GF-D8 (cell line): ENCODE measurements around the gene PA2G4.
A peak's percentile ranks its signal among the peaks of the same experiment; 100 is the strongest.

Experiments used
- DNase-seq: peaks from one replicate; lab custom pipeline; 2025; lab: John Stamatoyannopoulos, UW

The PA2G4 gene

DNA sequence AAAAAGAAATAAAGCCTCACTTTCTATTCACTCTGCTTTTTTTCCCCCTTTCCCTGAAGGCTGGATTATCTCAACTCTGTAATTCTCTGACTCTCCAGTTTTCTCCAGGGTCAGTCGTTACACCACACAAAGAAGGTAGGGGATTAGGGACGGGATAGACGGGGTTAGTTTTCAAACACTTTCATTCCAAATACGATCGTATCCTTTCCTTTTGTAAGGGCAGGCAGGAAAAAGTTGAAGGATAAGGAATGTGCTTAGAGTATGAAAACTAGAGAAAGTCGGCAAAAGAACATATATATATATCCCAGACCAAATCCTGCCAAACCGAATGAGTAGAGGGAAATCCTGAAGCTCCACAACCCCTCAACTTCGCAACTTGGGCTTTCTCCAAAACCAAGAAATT lies 23.1 kb downstream of the PA2G4 start:
- DNase-seq: no peak

DNA sequence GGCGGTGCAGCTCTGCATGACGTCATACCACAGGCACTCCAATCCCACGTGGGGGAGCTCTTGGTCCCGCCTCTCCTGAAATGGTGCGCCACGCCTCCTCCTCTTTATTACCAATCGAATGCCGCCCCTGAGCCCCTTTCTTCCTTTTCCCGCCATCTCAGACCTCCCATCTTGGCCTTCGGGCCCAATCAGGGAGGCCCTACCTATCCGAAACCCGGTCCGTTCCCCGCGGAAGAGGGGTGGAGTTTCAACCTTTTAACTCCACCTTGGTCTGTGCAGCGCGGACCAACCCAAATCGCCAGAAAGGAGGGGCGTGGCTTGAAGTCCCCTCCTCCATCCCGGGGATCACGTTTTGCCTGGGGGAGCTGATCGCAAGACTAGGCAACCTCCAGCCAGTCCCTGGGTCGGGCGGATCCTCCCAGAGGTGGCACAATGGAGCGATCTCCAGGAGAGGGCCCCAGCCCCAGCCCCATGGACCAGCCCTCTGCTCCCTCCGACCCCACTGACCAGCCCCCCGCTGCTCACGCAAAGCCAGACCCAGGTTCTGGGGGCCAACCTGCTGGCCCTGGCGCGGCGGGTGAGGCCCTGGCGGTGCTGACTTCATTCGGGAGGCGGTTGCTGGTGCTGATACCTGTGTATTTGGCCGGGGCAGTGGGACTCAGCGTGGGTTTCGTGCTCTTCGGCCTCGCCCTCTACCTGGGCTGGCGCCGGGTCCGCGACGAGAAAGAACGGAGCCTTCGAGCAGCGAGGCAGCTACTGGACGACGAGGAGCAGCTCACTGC lies 23.7 kb downstream of the PA2G4 start, which contains the start of gene ESYT1:
TSS of gene ESYT1 (plus strand) at position 380 of the 782 bp plus-strand sequence. CDS start at position 433, 53 bp downstream.
- peak; percentile 99 for DNase-seq

GRCh38 chr12:56128670-56129205 lies 24.4 kb downstream of the PA2G4 start:
- DNase-seq: no peak

- peak; percentile 79 for DNase-seq
Observed at GRCh38 chr12:56129206-56129941, 25.0 kb downstream of the PA2G4 start.

GRCh38 chr12:56129942-56130495 lies 25.7 kb downstream of the PA2G4 start:
- no peak for DNase-seq

DNA sequence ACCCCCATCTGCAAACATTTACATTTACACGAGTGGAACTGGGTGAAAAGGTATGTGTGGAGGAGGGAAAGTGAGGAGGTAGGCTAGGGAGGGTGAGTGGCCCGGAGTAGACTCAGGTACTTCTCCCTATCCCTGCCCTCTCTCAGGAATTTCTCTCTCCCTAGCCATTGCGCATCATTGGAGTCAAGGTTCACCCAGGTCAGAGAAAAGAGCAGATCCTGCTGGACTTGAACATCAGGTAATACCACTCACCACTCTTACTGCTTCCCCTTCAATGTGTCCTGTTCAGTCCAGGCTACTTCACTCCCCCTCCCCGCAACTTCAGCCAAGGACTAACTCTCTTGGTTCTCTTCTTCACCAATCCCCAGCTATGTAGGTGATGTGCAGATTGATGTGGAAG lies 26.5 kb downstream of the PA2G4 start:
- DNase-seq: no peak

DNA sequence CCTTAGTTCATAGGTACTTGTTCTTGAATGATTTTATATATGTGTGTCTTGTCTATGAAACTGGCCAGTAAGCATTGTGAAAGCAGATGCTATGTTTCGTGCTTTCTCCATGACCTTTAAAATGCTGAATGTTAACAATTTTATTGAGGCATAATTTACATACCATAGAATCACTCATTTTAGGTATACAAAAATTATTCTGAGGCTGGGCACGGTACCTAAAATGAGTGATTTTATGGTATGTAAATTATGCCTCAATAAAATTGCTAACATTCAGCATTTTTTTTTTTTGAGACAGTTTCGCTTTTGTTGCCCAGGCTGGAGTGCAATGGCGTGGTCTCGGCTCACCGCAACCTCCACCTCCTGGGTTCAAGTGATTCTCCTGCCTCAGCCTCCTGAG lies 30.5 kb downstream of the PA2G4 start:
- no peak for DNase-seq

GRCh38 chr12:56137853-56138571 lies 33.7 kb downstream of the PA2G4 start:
- no peak for DNase-seq

- no peak for DNase-seq
Observed at GRCh38 chr12:56141946-56142784, 37.8 kb downstream of the PA2G4 start.

DNA sequence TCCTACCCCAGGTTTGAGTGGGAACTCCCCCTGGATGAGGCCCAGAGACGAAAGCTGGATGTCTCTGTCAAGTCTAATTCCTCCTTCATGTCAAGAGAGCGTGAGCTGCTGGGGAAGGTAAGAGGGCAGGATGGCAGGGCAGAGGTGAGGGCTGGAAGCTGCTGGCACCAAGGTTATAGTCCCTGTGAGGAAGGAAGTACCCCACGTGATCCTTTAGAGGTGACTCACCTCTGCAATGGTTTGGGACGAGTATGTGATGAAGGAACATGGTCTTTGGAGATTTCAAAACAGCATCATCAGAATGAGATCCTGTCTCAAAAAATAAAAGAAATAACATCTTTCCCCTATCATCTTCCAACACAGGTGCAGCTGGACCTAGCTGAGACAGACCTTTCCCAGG lies 38.9 kb downstream of the PA2G4 start:
- no peak for DNase-seq

DNA sequence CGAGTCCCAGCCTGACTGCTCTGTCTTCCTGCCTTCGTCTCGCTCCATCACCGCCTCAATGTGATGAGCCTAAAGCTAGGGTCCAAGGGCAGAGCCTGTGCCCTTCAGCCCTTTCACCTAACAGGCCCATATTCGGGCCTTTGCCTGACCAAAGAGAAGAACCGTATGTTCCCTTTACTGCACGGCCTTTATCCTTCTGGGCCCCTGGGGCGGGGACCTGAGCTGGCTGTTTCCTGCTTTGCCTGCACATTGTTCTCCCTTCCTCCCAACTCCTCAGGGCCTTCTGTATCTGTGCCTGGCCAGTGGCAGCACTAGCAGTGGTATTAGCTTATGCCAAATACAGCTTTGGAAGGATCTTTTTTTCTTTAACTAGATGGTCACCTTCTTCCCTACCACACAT lies 39.5 kb downstream of the PA2G4 start:
- DNase-seq: no peak

- DNase-seq: no peak
Observed at GRCh38 chr12:56145217-56145616, 40.9 kb downstream of the PA2G4 start.

DNA sequence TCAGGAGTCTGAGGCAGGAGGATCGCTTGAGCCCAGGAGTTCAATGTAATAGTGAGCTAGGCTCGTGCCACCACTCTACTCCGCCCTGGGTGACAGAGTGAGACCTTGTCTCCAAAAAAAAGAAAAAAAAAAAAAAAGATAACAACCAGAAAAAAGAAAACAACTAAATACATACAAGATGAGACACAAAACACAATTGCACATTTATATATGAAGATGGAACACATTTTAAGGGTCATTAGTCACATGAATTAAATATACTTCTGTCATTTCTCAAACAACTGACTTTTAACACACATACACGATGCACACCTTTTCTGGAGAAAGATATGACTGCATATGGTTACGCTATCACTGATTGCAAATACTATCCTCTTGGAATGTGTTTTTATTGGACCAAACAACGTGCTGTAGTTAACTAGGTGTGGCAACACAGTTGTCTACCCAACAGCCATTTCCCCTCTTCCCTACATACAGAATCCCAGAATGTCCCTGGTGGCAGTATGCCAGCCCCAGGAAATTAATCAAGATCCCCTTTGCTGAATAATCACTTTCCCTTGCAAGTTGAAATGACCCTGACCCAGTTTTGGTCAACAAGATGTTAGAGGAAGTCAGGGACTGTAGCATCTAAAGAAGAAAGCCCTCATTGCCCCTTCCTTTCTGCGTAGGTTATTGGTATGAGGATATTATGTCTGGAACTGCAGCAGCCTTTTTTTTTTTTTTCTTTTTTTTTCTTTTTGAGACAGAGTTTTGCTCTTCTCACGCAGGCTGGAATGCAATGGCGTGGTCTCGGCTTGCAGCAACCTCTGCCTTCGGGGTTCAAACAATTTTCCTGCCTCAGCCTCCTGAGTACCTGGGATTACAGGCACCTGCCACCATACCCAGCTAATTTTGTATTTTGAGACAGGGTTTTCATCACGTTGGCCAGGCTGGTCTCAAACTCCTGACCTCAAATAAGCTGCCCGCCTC lies 42.4 kb downstream of the PA2G4 start:
- no peak for DNase-seq

DNA sequence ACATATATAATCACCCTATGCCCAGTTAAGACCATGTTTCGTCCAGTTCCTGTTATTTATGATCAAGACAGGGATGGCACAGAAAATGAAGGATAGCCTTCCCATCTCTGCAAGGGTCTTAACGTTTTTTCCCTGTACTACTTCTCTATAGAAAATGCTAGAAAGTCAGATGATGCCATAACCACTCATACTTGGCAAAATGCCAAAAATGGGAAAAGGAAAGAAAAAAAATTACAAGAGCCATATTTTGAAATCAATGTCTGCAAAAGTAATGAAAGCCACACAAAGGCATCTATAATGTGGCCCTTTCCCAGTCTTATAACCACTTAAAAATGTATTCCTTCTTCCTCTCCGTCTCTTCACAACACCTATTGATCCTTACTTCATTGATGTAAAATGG lies 46.2 kb downstream of the PA2G4 start:
- no peak for DNase-seq

DNA sequence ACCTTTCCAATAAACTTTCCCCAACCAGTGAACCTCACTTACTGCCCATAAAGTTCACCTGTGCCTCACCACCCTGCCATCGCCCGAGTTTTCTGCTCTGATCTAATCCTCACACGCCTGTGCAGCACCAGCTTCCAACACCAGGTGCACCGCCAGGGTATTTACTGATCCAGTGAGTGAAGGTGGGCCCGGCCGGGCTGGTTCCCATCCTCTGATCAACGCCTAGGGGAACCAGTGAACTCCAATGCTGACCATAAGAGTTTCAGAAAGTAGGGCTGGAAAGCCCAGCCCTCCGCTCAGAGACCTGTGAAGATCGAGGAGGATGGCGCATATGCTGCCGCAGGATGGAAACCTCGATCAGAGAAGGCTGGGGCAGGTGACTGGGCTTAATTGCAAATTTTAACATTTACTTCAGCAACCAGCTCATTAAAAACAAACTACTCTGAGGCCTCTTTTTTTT lies 47.3 kb downstream of the PA2G4 start:
- DNase-seq: no peak

- DNase-seq: peak; percentile 64
Observed at GRCh38 chr12:56152132-56152755, 47.9 kb downstream of the PA2G4 start, which contains the start of gene MYL6B. MYL6B (plus strand) TSS chr12:56152587; CDS start chr12:56153919, 1,332 bp downstream.

- DNase-seq: no peak
Observed at GRCh38 chr12:56152756-56153677, 48.7 kb downstream of the PA2G4 start.

- no peak for DNase-seq
Observed at GRCh38 chr12:56153678-56154065, 49.3 kb downstream of the PA2G4 start.
